ENCODE results near the gene ZFAND2B.

DNA sequence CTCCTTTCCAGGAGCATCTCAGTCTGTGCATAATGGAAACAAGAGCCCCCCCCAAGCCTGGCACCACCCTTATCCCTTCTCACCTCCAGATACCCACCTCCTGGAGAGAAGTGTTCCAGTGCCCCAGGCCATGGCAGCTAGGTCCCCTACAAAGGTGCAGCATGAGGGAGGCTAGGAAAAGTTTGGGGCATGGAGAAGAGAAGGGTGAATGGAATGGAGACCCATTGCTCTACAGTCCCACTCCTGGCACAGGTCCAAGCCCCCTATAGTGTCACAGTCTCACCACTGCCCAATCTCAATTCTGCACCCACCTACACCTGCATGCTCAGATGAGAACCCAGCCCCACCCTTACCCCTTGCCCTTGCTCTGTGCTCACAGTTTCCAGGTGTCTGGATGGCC lies 37.6 kb upstream of the ZFAND2B start:
- no peak for TF ChIP-seq EZH2phosphoT487 (IDR thresholded peaks at IDR 0.05; ENCODE audit: low read depth)
- TF ChIP-seq, protein P1, sequence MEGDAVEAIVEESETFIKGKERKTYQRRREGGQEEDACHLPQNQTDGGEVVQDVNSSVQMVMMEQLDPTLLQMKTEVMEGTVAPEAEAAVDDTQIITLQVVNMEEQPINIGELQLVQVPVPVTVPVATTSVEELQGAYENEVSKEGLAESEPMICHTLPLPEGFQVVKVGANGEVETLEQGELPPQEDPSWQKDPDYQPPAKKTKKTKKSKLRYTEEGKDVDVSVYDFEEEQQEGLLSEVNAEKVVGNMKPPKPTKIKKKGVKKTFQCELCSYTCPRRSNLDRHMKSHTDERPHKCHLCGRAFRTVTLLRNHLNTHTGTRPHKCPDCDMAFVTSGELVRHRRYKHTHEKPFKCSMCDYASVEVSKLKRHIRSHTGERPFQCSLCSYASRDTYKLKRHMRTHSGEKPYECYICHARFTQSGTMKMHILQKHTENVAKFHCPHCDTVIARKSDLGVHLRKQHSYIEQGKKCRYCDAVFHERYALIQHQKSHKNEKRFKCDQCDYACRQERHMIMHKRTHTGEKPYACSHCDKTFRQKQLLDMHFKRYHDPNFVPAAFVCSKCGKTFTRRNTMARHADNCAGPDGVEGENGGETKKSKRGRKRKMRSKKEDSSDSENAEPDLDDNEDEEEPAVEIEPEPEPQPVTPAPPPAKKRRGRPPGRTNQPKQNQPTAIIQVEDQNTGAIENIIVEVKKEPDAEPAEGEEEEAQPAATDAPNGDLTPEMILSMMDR (IDR thresholded peaks at IDR 0.05; ENCODE audit: low read depth, low read length): no peak

All from OCI-LY3 (cell line).